K562 treated with DMSO at 1 percent for 12 hours (cell line): ENCODE results near the gene ZNF622. TPM values are rescaled to one million over a fixed set of nuclear protein-coding genes. Genes with fewer than 3 reads are reported as not detected.

Source experiments
- total RNA-seq: library from RNA; unstranded; fragments of 300-600 nt; gene quantifications from 2 replicates; pipeline ENCODE4 v1.2.3, GENCODE V29; 2022; ENCODE audit not compliant: insufficient read depth

Gene ZNF622
- 56.8 and 62.7 TPM in 2 replicates for total RNA-seq

GRCh38 chr5:16465544-16466432 is at the start of gene ZNF622:
Gene ZNF622, minus strand, starts transcription at chr5:16465800. Its CDS starts 135 bp downstream, at chr5:16465665.

Other genes starting within 250 kb of the ZNF622 start
- gene RETREG1, start 151.2 kb upstream of the ZNF622 start, total RNA-seq, result not detected in 2 replicates